Pancreas (tissue), 10 donors: Measurements from ENCODE around the gene CDH13. TPM values are rescaled to one million over a fixed set of nuclear protein-coding genes. Genes with fewer than 3 reads are reported as not detected.

ENCODE experiments used
- ATAC-seq, 4 donors: fragments of 200-7000 bp; cut with Tn5 transposase; one replicate each; pipeline versions ENCODE4 v1.8.0 to v1.9.1; 2020; ENCODE audit warnings: mild to moderate bottlenecking in 4 of 4, moderate library complexity in 4 of 4
- DNase-seq, 6 donors: peaks; one replicate each; pipeline ENCODE4 v3.0.0-alpha.2; 2020
- FAIRE-seq: peaks from 2 replicates; lab custom pipeline; 2012; peaks lifted over from hg19 to GRCh38; lab: Jason Lieb, UNC
- H3K27ac ChIP-seq, 4 donors: fragments of 200-600 bp; sonication (generic); 1 replicate in 3 of 4; 2 replicates in 1 of 4; pipeline versions ENCODE4 v1.5.0 to v1.8.0; 2020
- H3K27me3 ChIP-seq, 4 donors: fragments of 200-600 bp; one replicate each; pipeline ENCODE4 v1.8.0; 2021
- H3K36me3 ChIP-seq, 3 donors: fragments of 200-600 bp; sonication (generic) in 1 of 3; one replicate each; pipeline versions ENCODE4 v1.5.0 to v1.8.0; 2020 to 2021
- H3K4me1 ChIP-seq, 3 donors: fragments of 200-600 bp; one replicate each; pipeline ENCODE4 v1.8.0; 2021
- H3K4me3 ChIP-seq, 4 donors: fragments of 200-600 bp; sonication (generic) in 2 of 4; one replicate each; pipeline versions ENCODE4 v1.5.0 to v1.8.0; 2020 to 2021
- H3K9me3 ChIP-seq, 4 donors: fragments of 200-600 bp; one replicate each; pipeline ENCODE4 v1.8.0; 2021
- CTCF ChIP-seq, 4 donors: fragments of 200-600 bp; sonication (generic) in 3 of 4; IDR thresholded peaks; one replicate each; pipeline versions ENCODE4 v1.5.0 to v1.8.0; 2021; ENCODE audit warnings: antibody characterized with exemption in 4 of 4
- WGBS, 2 donors: extraction: QIAGEN DNeasy Blood & Tissue Kit; methylation state at CpG; one replicate each; pipeline ENCODE4 v1.1.7; 2013; 5-methylcytosine and 5-hydroxymethylcytosine counted together
- intact Hi-C, 3 donors: fragments of 100-400 bp; cut with DNase I; formaldehyde crosslinking; loops; one replicate each; pipeline versions ENCODE4 v1.11.1 to v1.14.2; 2022
- polyA plus RNA-seq, 2 donors: library from polyadenylated mRNA; stranded (reverse); fragments of 200-250 nt; gene quantifications; one replicate each; pipeline ENCODE4 v1.2.3, GENCODE V29; 2013
- total RNA-seq, 6 donors: library from RNA; stranded (reverse); fragmentation: NEBNext Ultra II Directional in 4 of 6; extraction: Animal tissue kit (Norgen Biotek cat#: 25700) in 4 of 6; gene quantifications; one replicate each; pipeline versions ENCODE4 v1.2.1 to v1.2.4, GENCODE V29; 2021 to 2023
- donor health status: healthy with polysubstance abuse.
- donor health status: DM: no; HTN: no; CAD: no; lungs with moderate emphysema.
- donor health status: DM: no; HTN: no; CAD: no.
- donor health status: control.
- donor health status: control.
- donor health status: Bipolar disorder and iron deficiency.
- donor health status: DM: yes; HTN: yes; CAD: no.
- donor health status: DM: no; HTN: no; CAD: no.
- donor health status: DM: no; HTN: no; CAD: no.
- donor health status: DM: yes; HTN: yes; CAD: no.

The CDH13 gene
- total and polyA plus RNA-seq, 8 donors = 0.12 to 1.0 (median 0.37) TPM

- FAIRE-seq (no peak), DNase-seq (no peak), ATAC-seq (no peak)
- no peak overlapping the region for H3K27ac ChIP-seq
- intact Hi-C loops = no loop called here
- H3K4me1 ChIP-seq = no peaks in the 10 kb centered on the region
- no peaks in the 10 kb centered on the region for H3K27me3 ChIP-seq
- 48 to 50% methylated on average over 1 of the region's 1 CpG for whole genome bisulfite sequencing, 2 donors
- H3K4me3 ChIP-seq = no peak overlapping the region
- no peaks in the 10 kb centered on the region for H3K9me3 ChIP-seq
- no peaks in the 10 kb centered on the region for H3K36me3 ChIP-seq
- no peak for TF ChIP-seq CTCF (IDR thresholded peaks at IDR 0.05)
Measured at GRCh38 chr16:83418565-83418964, 791.8 kb downstream of the CDH13 start.

- ATAC-seq = no peak
- H3K4me1 ChIP-seq = no peaks in the 10 kb centered on the region
- H3K4me3 ChIP-seq = no peak overlapping the region
- DNase-seq = no peak
- no peaks in the 10 kb centered on the region for H3K9me3 ChIP-seq
- intact Hi-C loops = no loop called here
- H3K36me3 ChIP-seq = no peaks in the 10 kb centered on the region
- WGBS, 2 donors = 52 to 63% methylated on average over 9 of the region's 9 CpGs
- no peaks in the 10 kb centered on the region for H3K27me3 ChIP-seq
- TF ChIP-seq CTCF (IDR thresholded peaks at IDR 0.05) = no peak
- no peak for FAIRE-seq
- no peak overlapping the region for H3K27ac ChIP-seq
Measured at GRCh38 chr16:83420206-83420760, 793.5 kb downstream of the CDH13 start.

- no peaks in the 10 kb centered on the region for H3K36me3 ChIP-seq
- ATAC-seq (no peak), DNase-seq (no peak), FAIRE-seq (no peak)
- TF ChIP-seq CTCF (IDR thresholded peaks at IDR 0.05) = no peak
- 46 to 56% methylated on average over 3 of the region's 3 CpGs for WGBS, 2 donors
- no peaks in the 10 kb centered on the region for H3K4me1 ChIP-seq
- intact Hi-C loops = no loop called here
- H3K4me3 ChIP-seq = no peak overlapping the region
- no peak overlapping the region for H3K27ac ChIP-seq
- H3K27me3 ChIP-seq = peaks cover 0 to 7% (median 0%) of the 10 kb centered on the region in 4 donors
- H3K9me3 ChIP-seq = no peaks in the 10 kb centered on the region
Measured at GRCh38 chr16:83433201-83433600, 806.4 kb downstream of the CDH13 start.

GRCh38 chr16:83437036-83437435 is 810.3 kb downstream of the CDH13 start:
- H3K9me3 ChIP-seq = no peaks in the 10 kb centered on the region
- WGBS, 2 donors = 71 to 83% methylated on average over 7 of the region's 7 CpGs

More at GRCh38 chr16:83437036-83437435, 810.3 kb downstream of the CDH13 start:
- H3K4me1 ChIP-seq = no peaks in the 10 kb centered on the region
- FAIRE-seq = no peak
- DNase-seq = no peak
- intact Hi-C loops = no loop called here
- no peak for TF ChIP-seq CTCF (IDR thresholded peaks at IDR 0.05)
- ATAC-seq = no peak
- no peaks in the 10 kb centered on the region for H3K36me3 ChIP-seq
- no peak overlapping the region for H3K27ac ChIP-seq
- peaks cover 0 to 7% (median 0%) of the 10 kb centered on the region in 4 donors for H3K27me3 ChIP-seq
- H3K4me3 ChIP-seq = no peak overlapping the region
